ENCODE measurements around the gene COG6.

The COG6 gene

GRCh38 chr13:39672378-39673132 is 17.1 kb downstream of the COG6 start:
- DNase-seq: peak in 1 of 3 donors; percentile 14
- no peak overlapping the region for H3K27ac ChIP-seq (ENCODE audit: insufficient read depth in 1 of 2, low read depth in 1 of 2, low read length in 2 of 2, poor library complexity in 1 of 2, severe bottlenecking in 2 of 2)
- CTCF ChIA-PET: interaction anchor here (0.9 to 2.7 kb wide), 2 partner anchors 13 to 60 kb away, joined by 3 to 7 read pairs; no protein-coding TSS in a partner anchor
- 100% methylated on average over 1 of the region's 3 CpGs for WGBS (ENCODE audit: insufficient coverage)
- H3K27me3 ChIP-seq (replicated peaks in 2 of 5; ENCODE audit: control insufficient read depth in 4 of 5, insufficient read depth in 5 of 5, low read length in 4 of 5): no peaks in the 10 kb centered on the region
- H3K36me3 ChIP-seq (ENCODE audit: control insufficient read depth in 4 of 4, insufficient read depth in 4 of 4, low read length in 3 of 4): peaks cover 0 to 2% (median 0%) of the 10 kb centered on the region in 4 experiments
- POLR2A ChIA-PET: no interaction called here
- H3K9me3 ChIP-seq (ENCODE audit: control extremely low read depth in 1 of 5, control insufficient read depth in 4 of 5, insufficient read depth in 2 of 5, low read depth in 1 of 5, low read length in 4 of 5): peaks cover 0 to 3% (median 0%) of the 10 kb centered on the region in 5 experiments
- peaks cover 0 to 16% (median 0%) of the 10 kb centered on the region in 4 experiments for H3K4me1 ChIP-seq (ENCODE audit: control extremely low read depth in 1 of 4, control insufficient read depth in 4 of 4, insufficient read depth in 4 of 4, low read length in 3 of 4)
- no peak overlapping the region for H3K4me3 ChIP-seq (ENCODE audit: control insufficient read depth in 1 of 7, extremely low read depth in 1 of 7, insufficient read depth in 4 of 7, low read depth in 2 of 7, low read length in 6 of 7)

- Histone ChIP-seq H3K4me3 (ENCODE audit: control insufficient read depth in 1 of 7, extremely low read depth in 1 of 7, insufficient read depth in 4 of 7, low read depth in 2 of 7, low read length in 6 of 7) (no peak overlapping the region), H3K9me3 (ENCODE audit: control extremely low read depth in 1 of 5, control insufficient read depth in 4 of 5, insufficient read depth in 2 of 5, low read depth in 1 of 5, low read length in 4 of 5) (peaks cover 0 to 3% (median 0%) of the 10 kb centered on the region in 5 experiments), H3K27ac (ENCODE audit: insufficient read depth in 1 of 2, low read depth in 1 of 2, low read length in 2 of 2, poor library complexity in 1 of 2, severe bottlenecking in 2 of 2) (no peak overlapping the region), H3K36me3 (ENCODE audit: control insufficient read depth in 4 of 4, insufficient read depth in 4 of 4, low read length in 3 of 4) (peaks cover 2 to 22% (median 7%) of the 10 kb centered on the region in 4 experiments), H3K27me3 (replicated peaks in 2 of 5; ENCODE audit: control insufficient read depth in 4 of 5, insufficient read depth in 5 of 5, low read length in 4 of 5) (no peaks in the 10 kb centered on the region), H3K4me1 (ENCODE audit: control extremely low read depth in 1 of 4, control insufficient read depth in 4 of 4, insufficient read depth in 4 of 4, low read length in 3 of 4) (peaks cover 0 to under 1% (median 0%) of the 10 kb centered on the region in 4 experiments)
- DNase-seq: no peak
- POLR2A ChIA-PET: no interaction called here
- 100% methylated on average over 1 of the region's 3 CpGs for WGBS (ENCODE audit: insufficient coverage)
- CTCF ChIA-PET: interaction anchor here (0.9 to 1.1 kb wide), 5 partner anchors 11 to 1007 kb away, joined by 3 to 4 read pairs (median 3); no protein-coding TSS in a partner anchor
These were observed 20.4 kb downstream of the COG6 start for GRCh38 chr13:39675904-39676303.

- no CpG with 5 or more reads among the region's 1 CpG for WGBS (ENCODE audit: insufficient coverage)
- ChIA-PET CTCF (interaction anchor here (0.9 to 1.4 kb wide), 7 partner anchors 9 to 1006 kb away, joined by 3 to 6 read pairs (median 3); no protein-coding TSS in a partner anchor), POLR2A (no interaction called here)
- Histone ChIP-seq H3K36me3 (ENCODE audit: control insufficient read depth in 4 of 4, insufficient read depth in 4 of 4, low read length in 3 of 4) (peaks cover 2 to 24% (median 9%) of the 10 kb centered on the region in 4 experiments), H3K27ac (ENCODE audit: insufficient read depth in 1 of 2, low read depth in 1 of 2, low read length in 2 of 2, poor library complexity in 1 of 2, severe bottlenecking in 2 of 2) (no peak overlapping the region), H3K4me1 (ENCODE audit: control extremely low read depth in 1 of 4, control insufficient read depth in 4 of 4, insufficient read depth in 4 of 4, low read length in 3 of 4) (no peaks in the 10 kb centered on the region), H3K4me3 (ENCODE audit: control insufficient read depth in 1 of 7, extremely low read depth in 1 of 7, insufficient read depth in 4 of 7, low read depth in 2 of 7, low read length in 6 of 7) (no peak overlapping the region), H3K27me3 (replicated peaks in 2 of 5; ENCODE audit: control insufficient read depth in 4 of 5, insufficient read depth in 5 of 5, low read length in 4 of 5) (no peaks in the 10 kb centered on the region), H3K9me3 (ENCODE audit: control extremely low read depth in 1 of 5, control insufficient read depth in 4 of 5, insufficient read depth in 2 of 5, low read depth in 1 of 5, low read length in 4 of 5) (peaks cover 0 to 3% (median 0%) of the 10 kb centered on the region in 5 experiments)
- DNase-seq: peak; percentile 66 to 77 (median 72)
These were observed 20.9 kb downstream of the COG6 start for GRCh38 chr13:39676315-39676876.

GRCh38 chr13:39682310-39682709 is 26.8 kb downstream of the COG6 start:
- DNase-seq: no peak
- ChIA-PET CTCF (interaction anchor here (0.9 to 2.5 kb wide), 6 partner anchors 66 to 1001 kb away, joined by 3 to 14 read pairs (median 4); no protein-coding TSS in a partner anchor), POLR2A (no interaction called here)
- no CpG with 5 or more reads among the region's 2 CpGs for WGBS (ENCODE audit: insufficient coverage)
- H3K4me1 ChIP-seq (ENCODE audit: control extremely low read depth in 1 of 4, control insufficient read depth in 4 of 4, insufficient read depth in 4 of 4, low read length in 3 of 4): peaks cover 0 to 10% (median 2%) of the 10 kb centered on the region in 4 experiments
- H3K27ac ChIP-seq (ENCODE audit: insufficient read depth in 1 of 2, low read depth in 1 of 2, low read length in 2 of 2, poor library complexity in 1 of 2, severe bottlenecking in 2 of 2): no peak overlapping the region
- H3K36me3 ChIP-seq (ENCODE audit: control insufficient read depth in 4 of 4, insufficient read depth in 4 of 4, low read length in 3 of 4): peaks cover 2 to 35% (median 13%) of the 10 kb centered on the region in 4 experiments
- no peak overlapping the region for H3K4me3 ChIP-seq (ENCODE audit: control insufficient read depth in 1 of 7, extremely low read depth in 1 of 7, insufficient read depth in 4 of 7, low read depth in 2 of 7, low read length in 6 of 7)
- H3K9me3 ChIP-seq (ENCODE audit: control extremely low read depth in 1 of 5, control insufficient read depth in 4 of 5, insufficient read depth in 2 of 5, low read depth in 1 of 5, low read length in 4 of 5): peaks cover 0 to 3% (median 0%) of the 10 kb centered on the region in 5 experiments
- no peaks in the 10 kb centered on the region for H3K27me3 ChIP-seq (replicated peaks in 2 of 5; ENCODE audit: control insufficient read depth in 4 of 5, insufficient read depth in 5 of 5, low read length in 4 of 5)

- POLR2A ChIA-PET: no interaction called here
These were observed 27.3 kb downstream of the COG6 start for GRCh38 chr13:39682788-39683187.

GRCh38 chr13:39684531-39685137 is 29.2 kb downstream of the COG6 start:
- peaks cover 2 to 34% (median 23%) of the 10 kb centered on the region in 4 experiments for H3K36me3 ChIP-seq (ENCODE audit: control insufficient read depth in 4 of 4, insufficient read depth in 4 of 4, low read length in 3 of 4)
- H3K4me3 ChIP-seq (ENCODE audit: control insufficient read depth in 1 of 7, extremely low read depth in 1 of 7, insufficient read depth in 4 of 7, low read depth in 2 of 7, low read length in 6 of 7): no peak overlapping the region
- no peaks in the 10 kb centered on the region for H3K27me3 ChIP-seq (replicated peaks in 2 of 5; ENCODE audit: control insufficient read depth in 4 of 5, insufficient read depth in 5 of 5, low read length in 4 of 5)
- peaks cover 0 to 16% (median 2%) of the 10 kb centered on the region in 4 experiments for H3K4me1 ChIP-seq (ENCODE audit: control extremely low read depth in 1 of 4, control insufficient read depth in 4 of 4, insufficient read depth in 4 of 4, low read length in 3 of 4)
- DNase-seq: peak; percentile 38 to 69 (median 58)
- CTCF ChIA-PET: interaction anchor here (0.9 to 2.7 kb wide), 13 partner anchors 8 to 1098 kb away, joined by 3 to 11 read pairs (median 5); no protein-coding TSS in a partner anchor
- POLR2A ChIA-PET: no interaction called here
- peaks cover 0 to 4% (median 0%) of the 10 kb centered on the region in 5 experiments for H3K9me3 ChIP-seq (ENCODE audit: control extremely low read depth in 1 of 5, control insufficient read depth in 4 of 5, insufficient read depth in 2 of 5, low read depth in 1 of 5, low read length in 4 of 5)
- no peak overlapping the region for H3K27ac ChIP-seq (ENCODE audit: insufficient read depth in 1 of 2, low read depth in 1 of 2, low read length in 2 of 2, poor library complexity in 1 of 2, severe bottlenecking in 2 of 2)
- WGBS (ENCODE audit: insufficient coverage): 100% methylated on average over 2 of the region's 3 CpGs

More at GRCh38 chr13:39682788-39683187, 27.3 kb downstream of the COG6 start:
- CTCF ChIA-PET: interaction anchor here (1.4 to 2.5 kb wide), 6 partner anchors 67 to 1094 kb away, joined by 3 to 14 read pairs (median 4); no protein-coding TSS in a partner anchor
- WGBS (ENCODE audit: insufficient coverage): no CpG with 5 or more reads among the region's 2 CpGs
- H3K4me3 ChIP-seq (ENCODE audit: control insufficient read depth in 1 of 7, extremely low read depth in 1 of 7, insufficient read depth in 4 of 7, low read depth in 2 of 7, low read length in 6 of 7): no peak overlapping the region
- peaks cover 2 to 38% (median 17%) of the 10 kb centered on the region in 4 experiments for H3K36me3 ChIP-seq (ENCODE audit: control insufficient read depth in 4 of 4, insufficient read depth in 4 of 4, low read length in 3 of 4)
- no peaks in the 10 kb centered on the region for H3K27me3 ChIP-seq (replicated peaks in 2 of 5; ENCODE audit: control insufficient read depth in 4 of 5, insufficient read depth in 5 of 5, low read length in 4 of 5)
- H3K27ac ChIP-seq (ENCODE audit: insufficient read depth in 1 of 2, low read depth in 1 of 2, low read length in 2 of 2, poor library complexity in 1 of 2, severe bottlenecking in 2 of 2): no peak overlapping the region
- peaks cover 0 to 10% (median 2%) of the 10 kb centered on the region in 4 experiments for H3K4me1 ChIP-seq (ENCODE audit: control extremely low read depth in 1 of 4, control insufficient read depth in 4 of 4, insufficient read depth in 4 of 4, low read length in 3 of 4)
- DNase-seq: no peak
- peaks cover 0 to 3% (median 0%) of the 10 kb centered on the region in 5 experiments for H3K9me3 ChIP-seq (ENCODE audit: control extremely low read depth in 1 of 5, control insufficient read depth in 4 of 5, insufficient read depth in 2 of 5, low read depth in 1 of 5, low read length in 4 of 5)
